ENCODE results near the gene ARF1. TPM values are rescaled to one million over a fixed set of nuclear protein-coding genes. Genes with fewer than 3 reads are reported as not detected.

ARF1 gene
- total and polyA plus RNA-seq, 2 of the 8 experiments (the other 6 are each of a cell fraction or from before 2014, with no cell fraction given), result 265 to 471 TPM

DNA sequence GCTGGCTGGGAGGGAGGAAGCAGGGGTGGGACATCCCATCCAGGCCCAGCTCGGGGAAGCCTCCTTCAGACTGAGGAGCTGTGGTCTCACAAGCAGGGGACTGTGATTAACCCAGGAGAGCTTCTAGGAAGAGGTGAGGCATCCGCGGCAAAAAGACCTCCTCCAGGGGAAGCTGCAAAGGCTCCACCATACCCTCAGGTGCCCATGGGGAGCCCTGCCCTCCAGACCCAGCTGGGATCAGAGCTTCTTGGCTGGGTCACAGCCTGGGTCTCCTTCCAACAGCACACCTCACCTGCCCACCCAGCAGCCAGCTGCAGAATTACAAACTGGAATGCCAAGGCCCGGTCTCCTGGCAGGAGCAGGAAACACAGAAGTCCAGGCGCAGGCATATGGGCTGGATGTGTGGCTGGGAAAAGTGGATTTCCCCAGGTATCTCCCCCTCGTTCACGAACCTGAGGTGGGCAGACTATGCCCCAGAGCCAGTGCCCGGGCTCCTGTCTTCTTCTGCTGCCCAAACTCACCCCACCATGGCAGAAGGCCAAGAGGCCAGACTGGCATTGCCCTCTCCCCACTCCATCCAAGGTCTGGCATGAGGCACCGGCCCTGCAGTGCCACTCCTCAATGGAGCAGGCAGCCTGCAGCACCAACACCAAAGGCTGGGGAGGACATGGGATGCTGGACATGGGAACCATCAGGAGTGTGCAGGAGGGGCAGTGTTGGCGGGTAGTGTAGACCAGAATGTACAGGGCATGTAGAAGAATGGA is 15.4 kb upstream of the ARF1 start (continued):
- TF ChIP-seq, protein P1, sequence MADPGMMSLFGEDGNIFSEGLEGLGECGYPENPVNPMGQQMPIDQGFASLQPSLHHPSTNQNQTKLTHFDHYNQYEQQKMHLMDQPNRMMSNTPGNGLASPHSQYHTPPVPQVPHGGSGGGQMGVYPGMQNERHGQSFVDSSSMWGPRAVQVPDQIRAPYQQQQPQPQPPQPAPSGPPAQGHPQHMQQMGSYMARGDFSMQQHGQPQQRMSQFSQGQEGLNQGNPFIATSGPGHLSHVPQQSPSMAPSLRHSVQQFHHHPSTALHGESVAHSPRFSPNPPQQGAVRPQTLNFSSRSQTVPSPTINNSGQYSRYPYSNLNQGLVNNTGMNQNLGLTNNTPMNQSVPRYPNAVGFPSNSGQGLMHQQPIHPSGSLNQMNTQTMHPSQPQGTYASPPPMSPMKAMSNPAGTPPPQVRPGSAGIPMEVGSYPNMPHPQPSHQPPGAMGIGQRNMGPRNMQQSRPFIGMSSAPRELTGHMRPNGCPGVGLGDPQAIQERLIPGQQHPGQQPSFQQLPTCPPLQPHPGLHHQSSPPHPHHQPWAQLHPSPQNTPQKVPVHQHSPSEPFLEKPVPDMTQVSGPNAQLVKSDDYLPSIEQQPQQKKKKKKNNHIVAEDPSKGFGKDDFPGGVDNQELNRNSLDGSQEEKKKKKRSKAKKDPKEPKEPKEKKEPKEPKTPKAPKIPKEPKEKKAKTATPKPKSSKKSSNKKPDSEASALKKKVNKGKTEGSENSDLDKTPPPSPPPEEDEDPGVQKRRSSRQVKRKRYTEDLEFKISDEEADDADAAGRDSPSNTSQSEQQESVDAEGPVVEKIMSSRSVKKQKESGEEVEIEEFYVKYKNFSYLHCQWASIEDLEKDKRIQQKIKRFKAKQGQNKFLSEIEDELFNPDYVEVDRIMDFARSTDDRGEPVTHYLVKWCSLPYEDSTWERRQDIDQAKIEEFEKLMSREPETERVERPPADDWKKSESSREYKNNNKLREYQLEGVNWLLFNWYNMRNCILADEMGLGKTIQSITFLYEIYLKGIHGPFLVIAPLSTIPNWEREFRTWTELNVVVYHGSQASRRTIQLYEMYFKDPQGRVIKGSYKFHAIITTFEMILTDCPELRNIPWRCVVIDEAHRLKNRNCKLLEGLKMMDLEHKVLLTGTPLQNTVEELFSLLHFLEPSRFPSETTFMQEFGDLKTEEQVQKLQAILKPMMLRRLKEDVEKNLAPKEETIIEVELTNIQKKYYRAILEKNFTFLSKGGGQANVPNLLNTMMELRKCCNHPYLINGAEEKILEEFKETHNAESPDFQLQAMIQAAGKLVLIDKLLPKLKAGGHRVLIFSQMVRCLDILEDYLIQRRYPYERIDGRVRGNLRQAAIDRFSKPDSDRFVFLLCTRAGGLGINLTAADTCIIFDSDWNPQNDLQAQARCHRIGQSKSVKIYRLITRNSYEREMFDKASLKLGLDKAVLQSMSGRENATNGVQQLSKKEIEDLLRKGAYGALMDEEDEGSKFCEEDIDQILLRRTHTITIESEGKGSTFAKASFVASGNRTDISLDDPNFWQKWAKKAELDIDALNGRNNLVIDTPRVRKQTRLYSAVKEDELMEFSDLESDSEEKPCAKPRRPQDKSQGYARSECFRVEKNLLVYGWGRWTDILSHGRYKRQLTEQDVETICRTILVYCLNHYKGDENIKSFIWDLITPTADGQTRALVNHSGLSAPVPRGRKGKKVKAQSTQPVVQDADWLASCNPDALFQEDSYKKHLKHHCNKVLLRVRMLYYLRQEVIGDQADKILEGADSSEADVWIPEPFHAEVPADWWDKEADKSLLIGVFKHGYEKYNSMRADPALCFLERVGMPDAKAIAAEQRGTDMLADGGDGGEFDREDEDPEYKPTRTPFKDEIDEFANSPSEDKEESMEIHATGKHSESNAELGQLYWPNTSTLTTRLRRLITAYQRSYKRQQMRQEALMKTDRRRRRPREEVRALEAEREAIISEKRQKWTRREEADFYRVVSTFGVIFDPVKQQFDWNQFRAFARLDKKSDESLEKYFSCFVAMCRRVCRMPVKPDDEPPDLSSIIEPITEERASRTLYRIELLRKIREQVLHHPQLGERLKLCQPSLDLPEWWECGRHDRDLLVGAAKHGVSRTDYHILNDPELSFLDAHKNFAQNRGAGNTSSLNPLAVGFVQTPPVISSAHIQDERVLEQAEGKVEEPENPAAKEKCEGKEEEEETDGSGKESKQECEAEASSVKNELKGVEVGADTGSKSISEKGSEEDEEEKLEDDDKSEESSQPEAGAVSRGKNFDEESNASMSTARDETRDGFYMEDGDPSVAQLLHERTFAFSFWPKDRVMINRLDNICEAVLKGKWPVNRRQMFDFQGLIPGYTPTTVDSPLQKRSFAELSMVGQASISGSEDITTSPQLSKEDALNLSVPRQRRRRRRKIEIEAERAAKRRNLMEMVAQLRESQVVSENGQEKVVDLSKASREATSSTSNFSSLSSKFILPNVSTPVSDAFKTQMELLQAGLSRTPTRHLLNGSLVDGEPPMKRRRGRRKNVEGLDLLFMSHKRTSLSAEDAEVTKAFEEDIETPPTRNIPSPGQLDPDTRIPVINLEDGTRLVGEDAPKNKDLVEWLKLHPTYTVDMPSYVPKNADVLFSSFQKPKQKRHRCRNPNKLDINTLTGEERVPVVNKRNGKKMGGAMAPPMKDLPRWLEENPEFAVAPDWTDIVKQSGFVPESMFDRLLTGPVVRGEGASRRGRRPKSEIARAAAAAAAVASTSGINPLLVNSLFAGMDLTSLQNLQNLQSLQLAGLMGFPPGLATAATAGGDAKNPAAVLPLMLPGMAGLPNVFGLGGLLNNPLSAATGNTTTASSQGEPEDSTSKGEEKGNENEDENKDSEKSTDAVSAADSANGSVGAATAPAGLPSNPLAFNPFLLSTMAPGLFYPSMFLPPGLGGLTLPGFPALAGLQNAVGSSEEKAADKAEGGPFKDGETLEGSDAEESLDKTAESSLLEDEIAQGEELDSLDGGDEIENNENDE (IDR thresholded peaks at IDR 0.05; ENCODE audit: insufficient replicate concordance, low read length), result no peak
- TF ChIP-seq EGR1 (IDR thresholded peaks at IDR 0.05; ENCODE audit: borderline replicate concordance, low read depth, low read length) (no peak), RBBP5 (IDR thresholded peaks at IDR 0.05; ENCODE audit: borderline replicate concordance, low read depth, low read length) (no peak)
